OCI-LY3 (cell line): Measurements from ENCODE around the gene AGBL4.

Experiments used
- CTCF ChIP-seq: fragments of 200-600, 300-600 bp; sonication (generic); IDR thresholded peaks from 2 replicates; pipeline ENCODE4 v1.5.1; 2014; ENCODE audit warnings: antibody characterized with exemption, low read length, low read depth
- EZH2phosphoT487 ChIP-seq: fragments of 200-600 bp; shearing (Covaris generic); IDR thresholded peaks from 2 replicates; pipeline ENCODE4 v1.6.1; 2018; ENCODE audit warnings: antibody characterized with exemption, mixed run types, low read depth

GRCh38 chr1:48667782-48668181, 1356.0 kb downstream of the AGBL4 start:
- TF ChIP-seq CTCF = no peak
- no peak for TF ChIP-seq EZH2phosphoT487
